MM.1S (cell line): ENCODE data around the gene RPS6KC1.

Source experiments
- CTCF ChIP-seq: fragments of 300-600 bp; sonication (generic); IDR thresholded peaks from 2 replicates; pipeline ENCODE4 v1.5.1; 2016; ENCODE audit warnings: antibody characterized with exemption, low read length, mixed read lengths
- EZH2 ChIP-seq: fragments of 300-600 bp; sonication (generic); optimal IDR thresholded peaks from 2 replicates; pipeline ENCODE3; 2017; ENCODE audit warnings: low read depth, mild to moderate bottlenecking, antibody characterized with exemption, low read length, mixed read lengths
- EZH2phosphoT487 ChIP-seq: fragments of 300-600 bp; sonication (generic); IDR thresholded peaks from 2 replicates; pipeline ENCODE4 v1.6.1; 2018; ENCODE audit warnings: antibody characterized with exemption, low read length

- TF ChIP-seq CTCF: no peak
- no peak for TF ChIP-seq EZH2
- TF ChIP-seq EZH2phosphoT487: no peak
These were observed 1.8 kb upstream of the RPS6KC1 start for GRCh38 chr1:213049232-213049631.
